HepG2 (cell line): ENCODE data around the gene SLC22A23. TPM values are rescaled to one million over a fixed set of nuclear protein-coding genes. Genes with fewer than 3 reads are reported as not detected.

Experiments
- CAMTA2 ChIP-seq: sonication (generic); formaldehyde crosslinking; IDR thresholded peaks from 2 replicates; pipeline ENCODE4 v1.4.0; 2020; ENCODE audit warnings: mild to moderate bottlenecking, missing genetic modification reagents, borderline replicate concordance
- ELF4 ChIP-seq: sonication (generic); formaldehyde crosslinking; IDR thresholded peaks from 2 replicates; pipeline ENCODE4 v1.5.0; 2020; ENCODE audit warnings: missing genetic modification reagents, mild to moderate bottlenecking, moderate library complexity, borderline replicate concordance
- HNF1B ChIP-seq: sonication (generic); formaldehyde crosslinking; IDR thresholded peaks from 2 replicates; pipeline ENCODE4 v1.5.1; 2020; ENCODE audit warnings: mild to moderate bottlenecking, moderate library complexity, missing genetic modification reagents
- HNF4G ChIP-seq, 2 experiments: sonication (generic) in 1 of 2; formaldehyde crosslinking in 1 of 2; IDR thresholded peaks; 2 replicates each; pipeline versions ENCODE4 v1.4.0 to v1.6.1; 2011 to 2020; ENCODE audit warnings: borderline replicate concordance in 2 of 2, low read depth in 2 of 2, mild to moderate bottlenecking in 2 of 2, low read length in 1 of 2, missing genetic modification reagents in 1 of 2, moderate library complexity in 1 of 2
- NR2F6 ChIP-seq, 2 experiments: IDR thresholded peaks; 2 replicates each; pipeline ENCODE4 v1.6.1; 2016; ENCODE audit warnings: antibody characterized with exemption in 1 of 2, mild to moderate bottlenecking in 1 of 2
- PHF20 ChIP-seq: sonication (generic); formaldehyde crosslinking; IDR thresholded peaks from 2 replicates; pipeline ENCODE4 v1.5.0; 2020; ENCODE audit warnings: mild to moderate bottlenecking, missing genetic modification reagents
- RBM39 ChIP-seq: fragments of 200-400 bp; formaldehyde crosslinking; IDR thresholded peaks from one replicate; pipeline ENCODE4 v1.6.1; 2018; ENCODE audit warnings: antibody characterized with exemption, mild to moderate bottlenecking, low read depth, low read length; ENCODE audit not compliant: poor library complexity, severe bottlenecking
- SIX1 ChIP-seq: sonication (generic); formaldehyde crosslinking; IDR thresholded peaks from 2 replicates; pipeline ENCODE4 v1.4.0; 2020; ENCODE audit warnings: missing genetic modification reagents, borderline replicate concordance
- ZBED4 ChIP-seq: sonication (generic); formaldehyde crosslinking; IDR thresholded peaks from 2 replicates; pipeline ENCODE4 v1.4.0; 2020; ENCODE audit warnings: missing genetic modification reagents, borderline replicate concordance
- ZBTB20 ChIP-seq: sonication (generic); formaldehyde crosslinking; IDR thresholded peaks from 2 replicates; pipeline ENCODE4 v1.8.1; 2023; ENCODE audit warnings: missing genetic modification reagents, low read depth, mild to moderate bottlenecking, borderline replicate concordance
- ZBTB25 ChIP-seq: IDR thresholded peaks from 2 replicates; pipeline ENCODE4 v1.6.1; 2018; ENCODE audit warnings: missing genetic modification reagents
- ZNF280D ChIP-seq: sonication (generic); formaldehyde crosslinking; IDR thresholded peaks from 2 replicates; pipeline ENCODE4 v1.5.1; 2020; ENCODE audit warnings: mild to moderate bottlenecking, missing genetic modification reagents
- ZNF569 ChIP-seq: sonication (generic); formaldehyde crosslinking; IDR thresholded peaks from 2 replicates; pipeline ENCODE4 v1.5.0; 2020; ENCODE audit warnings: mild to moderate bottlenecking, missing genetic modification reagents, moderate library complexity, borderline replicate concordance
- ZNF615 ChIP-seq: sonication (generic); formaldehyde crosslinking; IDR thresholded peaks from 2 replicates; pipeline ENCODE4 v1.5.0; 2020; ENCODE audit warnings: mild to moderate bottlenecking, missing genetic modification reagents, borderline replicate concordance
- ZNF737 ChIP-seq: sonication (generic); formaldehyde crosslinking; IDR thresholded peaks from 2 replicates; pipeline ENCODE4 v1.5.0; 2020; ENCODE audit warnings: missing genetic modification reagents, mild to moderate bottlenecking, borderline replicate concordance
- ZSCAN31 ChIP-seq: sonication (generic); formaldehyde crosslinking; IDR thresholded peaks from 2 replicates; pipeline ENCODE4 v1.5.0; 2020; ENCODE audit warnings: low read depth, mild to moderate bottlenecking, missing genetic modification reagents
- polyA plus RNA-seq, 8 experiments: library from polyadenylated mRNA; depleted of rRNA in 3 of 8; stranded (reverse) in 7 of 8; unstranded in 1 of 8; fragments of >200 nt; fragmentation: Illumina TruSeq in 4 of 8; extraction: Trizol in 4 of 8; gene quantifications; 2 replicates each; pipeline versions ENCODE4 v1.2.1 to v1.2.3, GENCODE V29; 2011 to 2016; ENCODE audit warnings: low read depth in 4 of 8, missing spikeins in 1 of 8, mixed read lengths in 1 of 8; ENCODE audit not compliant: insufficient read depth in 1 of 8
- total RNA-seq, 5 experiments: library from RNA; depleted of rRNA; stranded (reverse); fragments of >200 nt; fragmentation: Illumina TruSeq; extraction: Trizol; gene quantifications; 2 replicates each; pipeline ENCODE4 v1.2.3, GENCODE V29; 2016; ENCODE audit warnings: low read depth in 1 of 5

The SLC22A23 gene
- total and polyA plus RNA-seq, 2 of the 13 experiments (the other 11 are each of a cell fraction or from before 2014, with no cell fraction given), result 11.8 to 17.5 TPM

- peak; percentile 78 for TF ChIP-seq ZSCAN31 (CRISPR knock-in tag)
- no peak for TF ChIP-seq ZNF569 (CRISPR knock-in tag)
- peak; percentile 36 for TF ChIP-seq RBM39
- TF ChIP-seq NR2F6 (IDR thresholded peaks at IDR 0.05), result no peak
- TF ChIP-seq NR2F6 (CRISPR knock-in tag; IDR thresholded peaks at IDR 0.05), result 0 out of 2 replicates have a peak, but pooled peaks have one; percentile 15
- TF ChIP-seq SIX1 (CRISPR knock-in tag), result no peak
- no peak for TF ChIP-seq ZNF737 (CRISPR knock-in tag)
- TF ChIP-seq ZBED4, result no peak; the same call in 1 of the 2 replicates
- TF ChIP-seq ZBTB20 (CRISPR knock-in tag), result peak; percentile 55; the same call in 1 of the 2 replicates
- TF ChIP-seq ELF4 (CRISPR knock-in tag), result peak; percentile 41; the same call in 1 of the 2 replicates
- TF ChIP-seq HNF1B (CRISPR knock-in tag), result peak; percentile 100
- TF ChIP-seq ZNF615 (CRISPR knock-in tag), result 0 out of 2 replicates have a peak, but pooled peaks have one; percentile 64
- peak; percentile 82 for TF ChIP-seq ZNF280D (CRISPR knock-in tag)
- no peak for TF ChIP-seq ZBTB25 (CRISPR knock-in tag)
- no peak for TF ChIP-seq HNF4G (IDR thresholded peaks at IDR 0.05; ENCODE audit: borderline replicate concordance, low read depth, low read length)
- no peak for TF ChIP-seq HNF4G (CRISPR knock-in tag; IDR thresholded peaks at IDR 0.05; ENCODE audit: borderline replicate concordance, low read depth)
- peak; percentile 25; the same call in 1 of the 2 replicates for TF ChIP-seq PHF20 (CRISPR knock-in tag)
- no peak for TF ChIP-seq CAMTA2 (CRISPR knock-in tag)
These were observed 225.4 kb downstream of the SLC22A23 start (continued) for GRCh38 chr6:3231247-3232016.
